Left lung (tissue), 10 donors: ENCODE measurements around the gene KHDRBS2. TPM values are rescaled to one million over a fixed set of nuclear protein-coding genes. Genes with fewer than 3 reads are reported as not detected.

Experiments used
- ATAC-seq: fragments of 200-7000 bp; cut with Tn5 transposase; one replicate; pipeline ENCODE4 v1.9.1; 2020; ENCODE audit warnings: moderate library complexity
- DNase-seq, 4 donors: peaks; one replicate each; pipeline ENCODE4 v3.0.0-alpha.2; 2013 to 2020
- H3K27ac ChIP-seq, 2 donors: fragments of 200-600 bp; sonication (generic) in 1 of 2; one replicate each; pipeline versions ENCODE4 v1.5.0 to v1.8.0; 2020 to 2021
- H3K27me3 ChIP-seq, 2 donors: fragments of 200-600 bp; sonication (generic) in 1 of 2; one replicate each; pipeline versions ENCODE4 v1.5.0 to v1.8.0; 2020 to 2021
- H3K36me3 ChIP-seq, 2 donors: fragments of 200-600 bp; sonication (generic) in 1 of 2; one replicate each; pipeline versions ENCODE4 v1.5.0 to v1.8.0; 2020 to 2021
- H3K4me1 ChIP-seq, 2 donors: fragments of 200-600 bp; one replicate each; pipeline ENCODE4 v1.8.0; 2021
- H3K4me3 ChIP-seq, 2 donors: fragments of 200-600 bp; sonication (generic) in 1 of 2; one replicate each; pipeline versions ENCODE4 v1.5.0 to v1.8.0; 2020 to 2021; ENCODE audit warnings: mild to moderate bottlenecking in 1 of 2
- H3K9me3 ChIP-seq, 2 donors: fragments of 200-600 bp; sonication (generic) in 1 of 2; one replicate each; pipeline versions ENCODE4 v1.5.0 to v1.8.0; 2020 to 2021
- CTCF ChIP-seq, 2 donors: fragments of 200-600 bp; sonication (generic) in 1 of 2; IDR thresholded peaks; one replicate each; pipeline versions ENCODE4 v1.5.0 to v1.8.0; 2021; ENCODE audit warnings: antibody characterized with exemption in 2 of 2
- intact Hi-C, 2 donors: fragments of 100-400 bp; cut with DNase I; formaldehyde crosslinking; loops; one replicate each; pipeline versions ENCODE4 v1.11.2 to v1.14.2; 2022
- polyA plus RNA-seq, 6 donors: library from polyadenylated mRNA; unstranded; fragments of 120-200 nt; gene quantifications; one replicate each; pipeline ENCODE4 v1.2.1, GENCODE V29; 2013; ENCODE audit not compliant: insufficient read length in 6 of 6
- total RNA-seq, 2 donors: library from RNA; stranded (reverse); fragmentation: NEBNext Ultra II Directional; extraction: Animal tissue kit (Norgen Biotek cat#: 25700); gene quantifications; one replicate each; pipeline ENCODE4 v1.2.1, GENCODE V29; 2021
- donor health status: DM: no; HTN: yes; CAD: no.
- donor health status: DM: no; HTN: no; CAD: no.

Gene KHDRBS2
- total and polyA plus RNA-seq, 8 donors = 3.5 to 12.9 (median 8.7) TPM

GRCh38 chr6:62167736-62168135 lies 118.3 kb downstream of the KHDRBS2 start:
- no peak for DNase-seq
- no peaks in the 10 kb centered on the region for H3K27me3 ChIP-seq
- no peak for ATAC-seq

DNA sequence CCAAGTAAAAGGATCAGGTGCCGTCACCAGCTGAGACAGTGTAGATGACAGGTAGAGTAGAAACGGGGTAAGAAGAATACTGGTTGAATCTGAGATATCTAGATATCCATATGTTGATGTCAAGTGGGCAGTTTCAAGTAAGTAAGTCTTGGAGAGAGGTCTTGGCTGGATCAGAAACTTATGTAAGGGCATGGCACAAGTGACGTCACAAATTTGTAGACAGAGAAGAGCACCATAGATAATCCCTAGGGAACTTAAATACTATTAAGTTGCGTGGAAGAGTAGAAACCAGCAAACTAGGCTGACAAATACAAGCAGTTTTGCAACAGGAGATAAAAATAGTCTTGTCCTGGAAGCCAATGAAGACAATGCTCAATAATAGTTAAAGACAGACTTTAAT lies 123.2 kb downstream of the KHDRBS2 start:
- H3K4me3 ChIP-seq = no peak overlapping the region
- intact Hi-C loops = no loop called here
- no peak for ATAC-seq
- H3K9me3 ChIP-seq = peaks cover 0 to 11% of the 10 kb centered on the region in 2 donors
- H3K4me1 ChIP-seq = no peaks in the 10 kb centered on the region
- H3K27me3 ChIP-seq = no peaks in the 10 kb centered on the region
- DNase-seq = no peak
- H3K27ac ChIP-seq = no peak overlapping the region
- no peak for TF ChIP-seq CTCF (IDR thresholded peaks at IDR 0.05)
- no peaks in the 10 kb centered on the region for H3K36me3 ChIP-seq

More at GRCh38 chr6:62167736-62168135, 118.3 kb downstream of the KHDRBS2 start:
- H3K4me3 ChIP-seq = no peak overlapping the region
- intact Hi-C loops = no loop called here
- H3K4me1 ChIP-seq = no peaks in the 10 kb centered on the region
- no peaks in the 10 kb centered on the region for H3K36me3 ChIP-seq
- H3K27ac ChIP-seq = no peak overlapping the region
- peaks cover 0 to 7% of the 10 kb centered on the region in 2 donors for H3K9me3 ChIP-seq
- no peak for TF ChIP-seq CTCF (IDR thresholded peaks at IDR 0.05)

GRCh38 chr6:62152796-62153195 lies 133.2 kb downstream of the KHDRBS2 start:
- Histone ChIP-seq H3K36me3 (no peaks in the 10 kb centered on the region), H3K4me1 (peaks cover 0 to 1% of the 10 kb centered on the region in 2 donors), H3K27me3 (no peaks in the 10 kb centered on the region), H3K27ac (no peak overlapping the region), H3K9me3 (no peaks in the 10 kb centered on the region), H3K4me3 (no peak overlapping the region)
- no peak for DNase-seq
- ATAC-seq = no peak
- intact Hi-C loops = loop anchor here in 1 of 2 donors (10.0 kb wide), 1 partner anchor 348 kb away; no protein-coding TSS in a partner anchor
- no peak for TF ChIP-seq CTCF (IDR thresholded peaks at IDR 0.05)

GRCh38 chr6:62150048-62150663 lies 135.9 kb downstream of the KHDRBS2 start:
- ATAC-seq (peak; percentile 84), DNase-seq (peak in 1 of 4 donors; percentile 64)
- Histone ChIP-seq H3K4me1 (peaks cover 3% of the 10 kb centered on the region in 2 donors), H3K36me3 (no peaks in the 10 kb centered on the region), H3K4me3 (no peak overlapping the region), H3K9me3 (no peaks in the 10 kb centered on the region), H3K27ac (no peak overlapping the region), H3K27me3 (no peaks in the 10 kb centered on the region)
- intact Hi-C loops = loop anchor here in 1 of 2 donors (10.0 kb wide), 1 partner anchor 345 kb away; no protein-coding TSS in a partner anchor
- TF ChIP-seq CTCF (IDR thresholded peaks at IDR 0.05) = peak; percentile 49 to 65

GRCh38 chr6:62146954-62147853 lies 138.8 kb downstream of the KHDRBS2 start:
- Histone ChIP-seq H3K27ac (no peak overlapping the region), H3K27me3 (no peaks in the 10 kb centered on the region), H3K36me3 (no peaks in the 10 kb centered on the region), H3K9me3 (no peaks in the 10 kb centered on the region), H3K4me3 (no peak overlapping the region), H3K4me1 (peaks cover 3% of the 10 kb centered on the region in 2 donors)
- DNase-seq (peak in 2 of 4 donors; percentile 66 to 74), ATAC-seq (peak; percentile 48)
- no peak for TF ChIP-seq CTCF (IDR thresholded peaks at IDR 0.05)
- intact Hi-C loops = no loop called here
